ENCODE data around the gene ANKRD31.

ANKRD31 gene

DNA sequence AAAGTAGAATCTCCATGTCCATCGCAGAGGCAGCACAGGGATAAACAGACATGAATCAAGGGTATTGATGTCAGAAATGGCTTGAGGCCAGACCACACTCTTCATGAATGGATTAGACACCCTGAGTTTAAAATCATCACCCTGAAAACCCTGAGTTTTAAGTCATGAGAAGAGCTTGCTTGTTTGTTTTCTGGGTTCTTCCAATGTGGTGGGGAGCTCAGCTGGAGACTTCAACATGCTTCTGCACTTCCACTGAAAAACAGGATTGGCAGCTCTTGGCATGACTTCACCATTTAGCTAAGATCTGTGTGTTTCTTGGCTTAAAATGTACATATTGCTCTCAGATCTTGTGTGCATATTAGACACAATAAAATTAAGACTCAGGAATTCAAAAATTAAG is 194.2 kb downstream of the ANKRD31 start:
- no peak for DNase-seq (ENCODE audit: low read depth)

DNA sequence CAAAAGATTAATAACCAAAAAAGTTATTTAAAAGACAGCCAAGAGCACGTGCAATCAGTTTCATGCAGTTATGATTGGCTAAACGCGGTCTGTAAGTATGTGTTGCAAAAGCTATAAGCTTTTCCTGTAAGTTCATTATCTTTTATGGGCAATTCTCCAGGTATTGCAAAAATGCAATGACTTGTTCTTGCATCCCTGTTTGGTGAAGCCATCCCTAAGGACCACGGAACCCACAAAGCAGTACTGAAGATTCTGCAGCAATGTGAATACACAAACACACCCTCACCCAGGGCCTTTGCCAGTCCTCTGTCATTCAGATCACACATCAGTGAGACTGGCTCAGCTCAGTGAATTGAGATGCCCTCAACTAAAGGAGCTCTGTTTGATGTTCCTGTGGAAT is 195.7 kb downstream of the ANKRD31 start:
- no peak for DNase-seq (ENCODE audit: low read depth)
- TF ChIP-seq, protein P1, sequence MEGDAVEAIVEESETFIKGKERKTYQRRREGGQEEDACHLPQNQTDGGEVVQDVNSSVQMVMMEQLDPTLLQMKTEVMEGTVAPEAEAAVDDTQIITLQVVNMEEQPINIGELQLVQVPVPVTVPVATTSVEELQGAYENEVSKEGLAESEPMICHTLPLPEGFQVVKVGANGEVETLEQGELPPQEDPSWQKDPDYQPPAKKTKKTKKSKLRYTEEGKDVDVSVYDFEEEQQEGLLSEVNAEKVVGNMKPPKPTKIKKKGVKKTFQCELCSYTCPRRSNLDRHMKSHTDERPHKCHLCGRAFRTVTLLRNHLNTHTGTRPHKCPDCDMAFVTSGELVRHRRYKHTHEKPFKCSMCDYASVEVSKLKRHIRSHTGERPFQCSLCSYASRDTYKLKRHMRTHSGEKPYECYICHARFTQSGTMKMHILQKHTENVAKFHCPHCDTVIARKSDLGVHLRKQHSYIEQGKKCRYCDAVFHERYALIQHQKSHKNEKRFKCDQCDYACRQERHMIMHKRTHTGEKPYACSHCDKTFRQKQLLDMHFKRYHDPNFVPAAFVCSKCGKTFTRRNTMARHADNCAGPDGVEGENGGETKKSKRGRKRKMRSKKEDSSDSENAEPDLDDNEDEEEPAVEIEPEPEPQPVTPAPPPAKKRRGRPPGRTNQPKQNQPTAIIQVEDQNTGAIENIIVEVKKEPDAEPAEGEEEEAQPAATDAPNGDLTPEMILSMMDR (IDR thresholded peaks at IDR 0.05; ENCODE audit: low read depth, low read length, missing control alignments) = no peak
- no peak overlapping the region for H3K4me3 ChIP-seq (ENCODE audit: low read depth, low read length)

More for the DNA sequence above, 194.2 kb downstream of the ANKRD31 start:
- no peak overlapping the region for H3K4me3 ChIP-seq (ENCODE audit: low read depth, low read length)
- TF ChIP-seq, protein P1 (IDR thresholded peaks at IDR 0.05; ENCODE audit: low read depth, low read length, missing control alignments) = no peak

DNA sequence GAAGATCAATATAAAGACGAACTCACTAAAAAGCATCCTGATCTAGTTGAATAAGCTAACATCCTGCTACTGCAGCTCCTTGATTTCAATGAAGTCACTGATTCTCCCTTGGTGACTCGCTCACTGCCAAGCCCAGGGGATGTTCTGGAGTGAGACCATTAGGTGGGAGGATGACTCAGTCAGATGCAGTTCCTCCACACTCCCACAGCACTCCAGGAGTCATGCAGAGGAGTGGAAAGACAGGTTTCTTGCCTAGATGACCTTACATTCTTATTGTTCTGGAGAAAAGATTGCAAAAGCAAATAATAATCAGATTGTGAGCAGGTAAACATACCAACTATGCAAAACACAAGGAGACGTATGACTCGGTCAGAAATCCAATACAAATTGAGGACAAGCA is 199.6 kb downstream of the ANKRD31 start:
- TF ChIP-seq, protein P1 (IDR thresholded peaks at IDR 0.05; ENCODE audit: low read depth, low read length, missing control alignments) = no peak
- DNase-seq (ENCODE audit: low read depth) = no peak
- no peak overlapping the region for H3K4me3 ChIP-seq (ENCODE audit: low read depth, low read length)

DNA sequence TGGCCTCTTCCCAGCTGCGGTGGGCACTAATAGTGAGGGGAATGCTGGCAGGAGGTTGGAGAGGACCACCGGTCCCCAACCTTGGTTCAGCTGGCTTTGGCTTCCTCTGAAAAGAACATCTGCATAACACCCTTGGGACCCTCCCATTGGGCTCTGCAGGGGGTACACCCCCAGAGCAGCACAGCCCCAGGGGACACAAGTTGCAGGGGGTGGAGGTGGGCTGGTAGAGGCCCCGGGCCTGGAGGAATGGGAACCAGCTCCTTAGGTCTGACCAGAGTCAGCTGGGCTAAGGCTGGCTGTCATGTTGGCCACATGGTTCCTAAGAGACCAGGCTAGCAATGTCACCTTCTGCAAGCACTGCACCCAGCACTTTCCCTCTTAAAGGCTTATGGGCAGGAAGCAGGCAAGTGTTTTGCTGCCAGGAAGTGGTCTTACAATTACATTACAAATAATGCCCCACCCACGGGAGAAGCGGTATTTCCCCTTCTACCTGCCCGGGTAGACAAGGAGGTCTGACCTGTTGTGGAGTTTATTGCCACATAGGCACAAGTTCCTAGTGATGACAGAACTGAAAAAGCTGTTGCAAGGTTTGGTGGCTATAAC is 202.4 kb downstream of the ANKRD31 start:
- DNase-seq (ENCODE audit: low read depth) = no peak
- H3K4me3 ChIP-seq (ENCODE audit: low read depth, low read length) = no peak overlapping the region
- TF ChIP-seq, protein P1 (IDR thresholded peaks at IDR 0.05; ENCODE audit: low read depth, low read length, missing control alignments) = no peak

DNA sequence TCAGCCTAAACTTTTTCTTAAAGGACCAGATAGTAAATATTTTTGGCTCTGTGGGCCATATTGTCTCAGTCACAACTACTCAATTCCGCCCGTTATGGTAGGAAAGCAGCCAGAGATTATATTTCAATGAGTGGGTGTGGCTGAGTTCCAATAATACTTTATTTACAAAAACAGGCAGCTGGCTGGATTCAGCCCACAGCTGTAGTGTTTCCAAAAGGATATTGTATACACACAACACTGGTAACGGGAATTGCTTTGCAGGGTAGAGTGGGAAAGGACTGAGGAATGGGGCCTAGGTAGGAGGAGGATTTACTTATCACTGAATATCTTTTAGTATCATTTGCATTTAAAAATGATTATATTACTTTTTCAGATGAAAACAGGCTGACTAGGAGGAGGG is 205.3 kb downstream of the ANKRD31 start:
- TF ChIP-seq, protein P1 (IDR thresholded peaks at IDR 0.05; ENCODE audit: low read depth, low read length, missing control alignments) = no peak
- H3K4me3 ChIP-seq (ENCODE audit: low read depth, low read length) = no peak overlapping the region
- DNase-seq (ENCODE audit: low read depth) = no peak

DNA sequence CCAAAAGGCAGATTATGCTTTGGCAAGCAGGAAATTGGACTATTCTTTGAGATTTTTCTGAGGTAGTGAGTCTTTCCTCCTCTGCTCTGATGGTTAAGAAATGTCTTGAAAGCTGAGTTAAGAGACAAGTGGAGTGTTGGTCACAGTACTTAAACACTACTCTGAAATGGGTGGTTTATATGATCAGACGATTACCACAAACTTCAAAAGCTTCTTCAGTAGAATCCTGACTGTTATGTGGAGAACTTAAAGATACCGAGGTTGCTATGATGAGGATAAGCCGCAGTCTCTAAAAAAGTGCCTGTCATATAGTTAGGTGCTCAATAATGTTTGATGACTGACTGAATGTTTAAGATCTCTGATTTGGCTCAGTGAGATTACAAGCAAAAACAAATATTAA is 208.6 kb downstream of the ANKRD31 start:
- DNase-seq (ENCODE audit: low read depth) = no peak
- TF ChIP-seq, protein P1 (IDR thresholded peaks at IDR 0.05; ENCODE audit: low read depth, low read length, missing control alignments) = no peak
- no peak overlapping the region for H3K4me3 ChIP-seq (ENCODE audit: low read depth, low read length)
